ENCODE data around the gene DLG1.

Gene DLG1

GRCh38 chr3:197022405-197023231, 275.8 kb downstream of the DLG1 start:
- no peak overlapping the region for H3K4me3 ChIP-seq (ENCODE audit: low read depth, low read length)
- TF ChIP-seq CTCF (IDR thresholded peaks at IDR 0.05; ENCODE audit: low read depth, low read length, missing control alignments) = no peak
- no peak for DNase-seq (ENCODE audit: low read depth)
- in situ Hi-C loops (cut with HindIII; ENCODE audit: low sequenced_read_pairs) = no loop called here

GRCh38 chr3:197021729-197022404, 276.5 kb downstream of the DLG1 start:
- in situ Hi-C loops (cut with HindIII; ENCODE audit: low sequenced_read_pairs) = no loop called here
- TF ChIP-seq CTCF (IDR thresholded peaks at IDR 0.05; ENCODE audit: low read depth, low read length, missing control alignments) = no peak
- no peak overlapping the region for H3K4me3 ChIP-seq (ENCODE audit: low read depth, low read length)
- DNase-seq (ENCODE audit: low read depth) = no peak

GRCh38 chr3:197021231-197021630, 277.2 kb downstream of the DLG1 start:
- no peak overlapping the region for H3K4me3 ChIP-seq (ENCODE audit: low read depth, low read length)
- in situ Hi-C loops (cut with HindIII; ENCODE audit: low sequenced_read_pairs) = no loop called here
- no peak for DNase-seq (ENCODE audit: low read depth)
- no peak for TF ChIP-seq CTCF (IDR thresholded peaks at IDR 0.05; ENCODE audit: low read depth, low read length, missing control alignments)

GRCh38 chr3:197019535-197019934, 278.9 kb downstream of the DLG1 start:
- TF ChIP-seq CTCF (IDR thresholded peaks at IDR 0.05; ENCODE audit: low read depth, low read length, missing control alignments) = no peak
- in situ Hi-C loops (cut with HindIII; ENCODE audit: low sequenced_read_pairs) = no loop called here
- no peak for DNase-seq (ENCODE audit: low read depth)
- no peak overlapping the region for H3K4me3 ChIP-seq (ENCODE audit: low read depth, low read length)

- no peak for DNase-seq (ENCODE audit: low read depth)
- in situ Hi-C loops (cut with HindIII; ENCODE audit: low sequenced_read_pairs) = no loop called here
- no peak for TF ChIP-seq CTCF (IDR thresholded peaks at IDR 0.05; ENCODE audit: low read depth, low read length, missing control alignments)
- H3K4me3 ChIP-seq (ENCODE audit: low read depth, low read length) = no peak overlapping the region
These were observed 279.4 kb downstream of the DLG1 start for GRCh38 chr3:197019021-197019420.

GRCh38 chr3:197017003-197017402, 281.4 kb downstream of the DLG1 start:
- TF ChIP-seq CTCF (IDR thresholded peaks at IDR 0.05; ENCODE audit: low read depth, low read length, missing control alignments) = no peak
- in situ Hi-C loops (cut with HindIII; ENCODE audit: low sequenced_read_pairs) = no loop called here

More at GRCh38 chr3:197017003-197017402, 281.4 kb downstream of the DLG1 start:
- H3K4me3 ChIP-seq (ENCODE audit: low read depth, low read length) = no peak overlapping the region
- no peak for DNase-seq (ENCODE audit: low read depth)
